K562 (cell line): Measurements from ENCODE around the gene RNF103. TPM values are rescaled to one million over a fixed set of nuclear protein-coding genes. Genes with fewer than 3 reads are reported as not detected.

ENCODE experiments used
- ARID2 ChIP-seq: fragments of 450-650 bp; IDR thresholded peaks from 2 replicates; pipeline ENCODE4 v1.6.1; 2017; ENCODE audit warnings: antibody characterized with exemption, mild to moderate bottlenecking
- ASH1L ChIP-seq: fragments of 450-650 bp; IDR thresholded peaks from 2 replicates; pipeline ENCODE4 v1.6.1; 2018; ENCODE audit warnings: borderline replicate concordance, mild to moderate bottlenecking, low read depth; ENCODE audit not compliant: partially characterized antibody
- CC2D1A ChIP-seq: fragments of 450-650 bp; IDR thresholded peaks from 2 replicates; pipeline ENCODE4 v1.6.1; 2017; ENCODE audit warnings: mild to moderate bottlenecking
- CCNT2 ChIP-seq: IDR thresholded peaks from 2 replicates; pipeline ENCODE4 v1.6.1; 2011; ENCODE audit warnings: borderline replicate concordance, low read depth, mild to moderate bottlenecking, moderate library complexity, mixed read lengths, low read length; ENCODE audit not compliant: insufficient read length; ENCODE audit errors: extremely low read depth
- CREM ChIP-seq: IDR thresholded peaks from 2 replicates; pipeline ENCODE4 v1.6.1; 2014; ENCODE audit warnings: antibody characterized with exemption, low read depth
- EGR1 ChIP-seq: fragments of 450-650 bp; conservative IDR thresholded peaks from 2 replicates; pipeline ENCODE4 v1.6.1; 2017; ENCODE audit warnings: mild to moderate bottlenecking
- EP400 ChIP-seq: fragments of 450-650 bp; IDR thresholded peaks from 2 replicates; pipeline ENCODE4 v1.6.1; 2017; ENCODE audit warnings: antibody characterized with exemption, mild to moderate bottlenecking, moderate library complexity
- FOXJ3 ChIP-seq: sonication (generic); formaldehyde crosslinking; IDR thresholded peaks from 2 replicates; pipeline ENCODE4 v1.4.0; 2020; ENCODE audit warnings: mild to moderate bottlenecking, missing genetic modification reagents
- HCFC1 ChIP-seq: IDR thresholded peaks from 2 replicates; pipeline ENCODE4 v1.6.1; 2012; ENCODE audit warnings: low read depth, low read length, improper control_type of control experiment
- HIVEP1 ChIP-seq: fragments of 250-450 bp; sonication (Bioruptor Pico); IDR thresholded peaks from 2 replicates; pipeline ENCODE4 v1.4.0; 2020; ENCODE audit warnings: mild to moderate bottlenecking
- MAZ ChIP-seq, 2 experiments: fragments of 450-650 bp in 1 of 2; sonication (generic) in 1 of 2; formaldehyde crosslinking; IDR thresholded peaks in 1 of 2; conservative IDR thresholded peaks in 1 of 2; 2 replicates each; pipeline versions ENCODE4 v1.4.0 to v1.5.0; 2020; ENCODE audit warnings: mild to moderate bottlenecking in 1 of 2, missing genetic modification reagents in 1 of 2
- SAFB ChIP-seq: fragments of 200-400 bp; formaldehyde crosslinking; IDR thresholded peaks from 2 replicates; pipeline ENCODE4 v1.6.1; 2017; ENCODE audit warnings: low read depth, low read length, borderline replicate concordance
- SMAD4 ChIP-seq: fragments of 250-450 bp; sonication (Bioruptor Pico); conservative IDR thresholded peaks from 2 replicates; pipeline ENCODE4 v1.8.0; 2021; ENCODE audit warnings: inconsistent platforms, mild to moderate bottlenecking, moderate library complexity
- SP1 ChIP-seq: sonication (generic); formaldehyde crosslinking; IDR thresholded peaks from 2 replicates; pipeline ENCODE4 v1.8.1; 2022; ENCODE audit warnings: mild to moderate bottlenecking, missing genetic modification reagents
- TCF3 ChIP-seq: sonication (generic); formaldehyde crosslinking; IDR thresholded peaks from 2 replicates; pipeline ENCODE4 v1.4.0; 2020; ENCODE audit warnings: mild to moderate bottlenecking, missing genetic modification reagents
- YY1 ChIP-seq, 3 experiments: IDR thresholded peaks; 2 replicates each; pipeline ENCODE4 v1.6.1; 2011; ENCODE audit warnings: low read length in 2 of 3, mild to moderate bottlenecking in 2 of 3, moderate library complexity in 2 of 3, borderline replicate concordance in 1 of 3, control low read depth in 1 of 3, low read depth in 1 of 3; ENCODE audit not compliant: insufficient read depth in 3 of 3, insufficient replicate concordance in 2 of 3, control insufficient read depth in 1 of 3, insufficient read length in 1 of 3; ENCODE audit errors: extremely low read depth in 1 of 3
- ZBTB1 ChIP-seq: sonication (generic); formaldehyde crosslinking; IDR thresholded peaks from 2 replicates; pipeline ENCODE4 v1.8.1; 2023; ENCODE audit warnings: missing genetic modification reagents, low read depth, mild to moderate bottlenecking, borderline replicate concordance
- ZKSCAN3 ChIP-seq: fragments of 250-450 bp; sonication (Bioruptor Pico); IDR thresholded peaks from 2 replicates; pipeline ENCODE4 v1.4.0; 2020
- ZNF583 ChIP-seq: fragments of 250-450 bp; sonication (Bioruptor Pico); IDR thresholded peaks from 2 replicates; pipeline ENCODE4 v1.4.0; 2020
- ZNF592 ChIP-seq: fragments of 450-650 bp; IDR thresholded peaks from 2 replicates; pipeline ENCODE4 v1.6.1; 2017; ENCODE audit warnings: antibody characterized with exemption, mild to moderate bottlenecking
- ZNF785 ChIP-seq: fragments of 250-450 bp; sonication (Bioruptor Pico); IDR thresholded peaks from 2 replicates; pipeline ENCODE4 v1.4.0; 2020; ENCODE audit warnings: mild to moderate bottlenecking
- polyA plus RNA-seq, 8 experiments: library from polyadenylated mRNA; depleted of rRNA in 4 of 8; stranded (reverse) in 5 of 8; unstranded in 3 of 8; fragments of >200 nt; fragmentation: Nextera tagmentation in 2 of 8; fragmentation: Illumina TruSeq in 1 of 8; extraction: Ambion mirVana in 2 of 8; extraction: Trizol in 1 of 8; gene quantifications; 2 replicates each; pipeline versions ENCODE4 v1.2.1 to v1.2.3, GENCODE V29; 2011 to 2014; ENCODE audit warnings: inconsistent platforms in 1 of 8, missing spikeins in 1 of 8
- total RNA-seq, 7 experiments: library from RNA; depleted of rRNA in 6 of 7; stranded (reverse); fragments of >200 nt in 6 of 7; fragmentation: Illumina TruSeq in 2 of 7; extraction: Trizol in 2 of 7; gene quantifications; 2 replicates each; pipeline versions ENCODE4 v1.2.1 to v1.2.3, GENCODE V29; 2011 to 2021; ENCODE audit warnings: low replicate concordance in 1 of 7
- TF ChIP-seq, protein P1 (sequence below), 2 experiments: fragments of 200-800 bp in 1 of 2; sonication (Bioruptor generic) in 1 of 2; sonication (generic) in 1 of 2; formaldehyde crosslinking in 1 of 2; IDR thresholded peaks in 1 of 2; conservative IDR thresholded peaks in 1 of 2; 2 replicates each; pipeline versions ENCODE4 v1.5.0 to v1.6.1; 2016 to 2020; ENCODE audit warnings: missing compliant biosample characterization in 1 of 2, missing genetic modification characterization in 1 of 2, missing genetic modification reagents in 1 of 2

Gene RNF103
- total and polyA plus RNA-seq, 9 of the 15 experiments (the other 6 are each of a cell fraction or from before 2014, with no cell fraction given), result 1.2 to 6.8 (median 4.6) TPM

DNA sequence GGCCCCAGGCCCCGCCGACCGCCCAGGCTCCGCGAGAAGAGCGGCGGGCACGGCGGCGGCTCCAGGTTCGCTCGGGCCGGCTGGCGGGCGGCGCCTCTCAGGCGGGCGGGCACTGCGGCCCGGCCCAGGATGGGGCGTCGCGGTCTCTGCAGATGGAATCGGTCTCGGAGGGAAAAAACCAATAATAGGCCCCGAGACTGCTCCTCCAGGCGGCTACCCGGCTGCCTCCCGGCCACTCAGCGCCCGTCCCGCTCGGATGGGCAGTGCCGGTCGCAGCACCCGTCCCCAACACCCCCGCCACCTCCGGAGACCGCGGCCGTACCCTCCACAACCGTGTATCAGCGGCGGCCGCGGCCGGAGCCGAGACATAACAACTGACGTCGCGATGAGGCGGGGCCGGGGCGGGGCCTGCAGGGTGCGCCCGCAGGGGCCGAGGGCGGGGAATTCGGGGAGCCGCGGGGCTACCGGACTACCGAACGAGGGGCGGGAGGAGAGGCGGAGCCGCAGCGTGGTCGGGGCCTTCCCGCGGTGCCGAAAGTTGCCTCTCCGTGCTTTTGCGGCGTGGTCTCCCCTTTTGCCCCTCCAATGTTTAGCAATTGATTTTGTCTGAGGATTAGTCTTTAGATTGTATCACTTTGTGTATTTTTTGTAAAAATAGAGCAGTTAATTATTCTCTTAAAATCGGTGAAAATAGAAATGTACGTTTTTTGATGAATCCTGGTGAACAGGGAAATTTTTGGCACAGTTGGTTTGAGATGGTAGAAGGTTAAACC, at the start of gene RNF103 (continued):
- TF ChIP-seq SAFB, result no peak
- peak in 2 of 3 experiments; percentile 10 to 62 for TF ChIP-seq YY1 (IDR thresholded peaks at IDR 0.05; ENCODE audit: borderline replicate concordance in 1 of 3, control insufficient read depth in 1 of 3, extremely low read depth in 1 of 3, insufficient read depth in 3 of 3, insufficient read length in 1 of 3, insufficient replicate concordance in 2 of 3, low read depth in 1 of 3, low read length in 2 of 3)
- TF ChIP-seq TCF3 (CRISPR knock-in tag), result no peak
- no peak for TF ChIP-seq SP1 (CRISPR knock-in tag)
- TF ChIP-seq ZNF583 (CRISPR knock-in tag), result 0 out of 2 replicates have a peak, but pooled peaks have one; percentile 18
- TF ChIP-seq MAZ (CRISPR knock-in tag; conservative IDR thresholded peaks at IDR 0.05 in 1 of 2, IDR thresholded peaks at IDR 0.05 in 1 of 2), result peak; percentile 78 to 92
- TF ChIP-seq HCFC1, result 0 out of 2 replicates have a peak, but pooled peaks have one; percentile 9
- peak; percentile 87 for TF ChIP-seq CREM
- TF ChIP-seq ZBTB1 (CRISPR knock-in tag), result peak; percentile 94
- TF ChIP-seq ASH1L, result no peak
- TF ChIP-seq FOXJ3 (CRISPR knock-in tag), result no peak
- TF ChIP-seq, protein P1, sequence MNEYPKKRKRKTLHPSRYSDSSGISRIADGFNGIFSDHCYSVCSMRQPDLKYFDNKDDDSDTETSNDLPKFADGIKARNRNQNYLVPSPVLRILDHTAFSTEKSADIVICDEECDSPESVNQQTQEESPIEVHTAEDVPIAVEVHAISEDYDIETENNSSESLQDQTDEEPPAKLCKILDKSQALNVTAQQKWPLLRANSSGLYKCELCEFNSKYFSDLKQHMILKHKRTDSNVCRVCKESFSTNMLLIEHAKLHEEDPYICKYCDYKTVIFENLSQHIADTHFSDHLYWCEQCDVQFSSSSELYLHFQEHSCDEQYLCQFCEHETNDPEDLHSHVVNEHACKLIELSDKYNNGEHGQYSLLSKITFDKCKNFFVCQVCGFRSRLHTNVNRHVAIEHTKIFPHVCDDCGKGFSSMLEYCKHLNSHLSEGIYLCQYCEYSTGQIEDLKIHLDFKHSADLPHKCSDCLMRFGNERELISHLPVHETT (CRISPR knock-in tag; conservative IDR thresholded peaks at IDR 0.05 in 1 of 2, IDR thresholded peaks at IDR 0.05 in 1 of 2), result peak in 1 of 2 experiments; percentile 93; a peak in 2 of 4 replicates
- TF ChIP-seq ARID2, result no peak
- TF ChIP-seq EGR1, result peak; percentile 90
- TF ChIP-seq EP400, result peak; percentile 50; the same call in 1 of the 2 replicates
- peak; percentile 79 for TF ChIP-seq CCNT2
- TF ChIP-seq ZNF592, result peak; percentile 65; the same call in 1 of the 2 replicates
- TF ChIP-seq ZKSCAN3 (CRISPR knock-in tag), result no peak
- no peak for TF ChIP-seq CC2D1A
- TF ChIP-seq ZNF785, result no peak
- peak; percentile 100 for TF ChIP-seq SMAD4 (CRISPR knock-in tag)
- no peak for TF ChIP-seq HIVEP1 (CRISPR knock-in tag)
